Testis (tissue), 2 donors: ENCODE measurements around the gene KRTAP5-7.

Experiments
- CTCF ChIP-seq, 3 experiments: fragments of 450-650 bp in 2 of 3; fragments of 200-600 bp in 1 of 3; sonication (generic) in 1 of 3; IDR thresholded peaks; one replicate each; pipeline ENCODE4 v1.5.1; 2016 to 2019; ENCODE audit warnings: antibody characterized with exemption in 3 of 3, mild to moderate bottlenecking in 2 of 3, moderate library complexity in 1 of 3
- POLR2A ChIP-seq: fragments of 450-650 bp; IDR thresholded peaks from one replicate; pipeline ENCODE4 v1.6.1; 2017; ENCODE audit warnings: antibody characterized with exemption, mild to moderate bottlenecking, moderate library complexity

- TF ChIP-seq POLR2A (no peak), CTCF (IDR thresholded peaks at IDR 0.05) (no peak)
Measured at GRCh38 chr11:71491531-71491930, 35.5 kb upstream of the KRTAP5-7 start.
